ENCODE results near the gene ANKRD39. TPM values are rescaled to one million over a fixed set of nuclear protein-coding genes. Genes with fewer than 3 reads are reported as not detected.

Gene ANKRD39
- total and polyA plus RNA-seq, 2 of the 8 experiments (the other 6 are each of a cell fraction or from before 2014, with no cell fraction given) = 18.5 to 21.3 TPM

GRCh38 chr2:96861074-96861473 is 3.3 kb upstream of the ANKRD39 start:
- Histone ChIP-seq H3K4me3 (ENCODE audit: extremely low read depth in 1 of 4, insufficient read depth in 2 of 4, low read depth in 3 of 4, low read length in 4 of 4) (no peak overlapping the region), H3K27ac (ENCODE audit: low read depth, low read length) (no peak overlapping the region), H3K36me3 (ENCODE audit: control insufficient read depth in 2 of 4, insufficient read depth in 4 of 4, low read length in 3 of 4) (peaks cover 26 to 57% (median 48%) of the 10 kb centered on the region in 4 experiments), H2BK120ac (replicated peaks; ENCODE audit: low read depth, low read length) (no peak overlapping the region), H4K20me1 (replicated peaks in 1 of 2; ENCODE audit: control insufficient read depth in 1 of 2, insufficient read depth in 2 of 2, low read length in 2 of 2) (peaks cover 15 to 19% of the 10 kb centered on the region in 2 experiments), H2BK15ac (ENCODE audit: low read length) (no peak overlapping the region), H3K23me2 (ENCODE audit: low read depth, low read length) (peaks cover 10% of the 10 kb centered on the region; the same call in 1 of the 2 replicates), H3K14ac (ENCODE audit: insufficient read length) (no peak overlapping the region), H4K91ac (replicated peaks; ENCODE audit: insufficient read length, low read length) (no peak overlapping the region), H3K79me1 (ENCODE audit: low read depth, low read length) (peaks cover 6% of the 10 kb centered on the region; the same call in 1 of the 2 replicates), H3K56ac (replicated peaks; ENCODE audit: insufficient read length, low read depth, low read length) (no peak overlapping the region), H4K5ac (ENCODE audit: insufficient read length, low read depth, low read length) (no peak overlapping the region), H2AK5ac (ENCODE audit: low read depth, low read length) (no peak overlapping the region), H4K8ac (ENCODE audit: extremely low read depth, insufficient read depth, low read length) (no peak overlapping the region), H2BK12ac (ENCODE audit: low read depth, low read length) (no peak overlapping the region), H3K9ac (replicated peaks in 1 of 4; ENCODE audit: extremely low read depth in 1 of 4, low read depth in 3 of 4, low read length in 3 of 4) (no peak overlapping the region), H3K18ac (ENCODE audit: extremely low read depth, low read length) (no peak overlapping the region), H3K4me1 (replicated peaks in 1 of 4; ENCODE audit: control insufficient read depth in 3 of 4, insufficient read depth in 4 of 4, low read length in 3 of 4) (peaks cover 3 to 11% (median 8%) of the 10 kb centered on the region in 4 experiments), H3K9me3 (ENCODE audit: insufficient read depth in 2 of 2, low read depth in 1 of 2, low read length in 1 of 2) (no peaks in the 10 kb centered on the region), H3K23ac (ENCODE audit: insufficient read length) (no peak overlapping the region), H3K27me3 (replicated peaks in 1 of 4; ENCODE audit: control insufficient read depth in 3 of 4, extremely low read depth in 1 of 4, insufficient read depth in 3 of 4, low read length in 3 of 4) (no peaks in the 10 kb centered on the region), H3K4ac (replicated peaks; ENCODE audit: insufficient read length, low read depth, low read length) (no peak overlapping the region), H2BK5ac (ENCODE audit: low read depth, low read length) (no peak overlapping the region), H2AFZ (ENCODE audit: low read length) (no peak overlapping the region), H3K4me2 (ENCODE audit: insufficient read depth in 1 of 2, low read depth in 2 of 2, low read length in 2 of 2) (no peak overlapping the region), H2BK20ac (ENCODE audit: low read length) (no peak overlapping the region), H3K79me2 (ENCODE audit: control insufficient read depth in 1 of 2, insufficient read depth in 2 of 2, low read length in 2 of 2) (peaks cover 0 to 16% of the 10 kb centered on the region in 2 experiments; a peak in 3 of 4 replicates)
- POLR2A ChIA-PET (ENCODE audit: partially characterized antibody) = interaction anchor here (0.8 to 5.8 kb wide), 10 partner anchors 10 to 96 kb away, joined by 3 to 47 read pairs (median 4); no protein-coding TSS in a partner anchor
- DNase-seq (ENCODE audit: low read depth in 1 of 2, low spot score in 2 of 2) (peak in 1 of 2 experiments; percentile 45), FAIRE-seq (no peak)
- CTCF ChIA-PET (ENCODE audit: partially characterized antibody) = interaction anchor here (0.7 to 8.3 kb wide), 14 partner anchors 8 to 251 kb away, joined by 3 to 89 read pairs (median 5); partner anchors contain the start of gene ANKRD36
- 91% methylated on average over 7 of the region's 17 CpGs; no CpG with 5 or more reads in 1 of the 2 experiments for WGBS, 2 experiments (ENCODE audit: extremely low coverage in 1 of 2, insufficient coverage in 1 of 2, insufficient read length in 1 of 2, insufficient replicate concordance in 2 of 2, low coverage in 1 of 2, low lambda C conversion rate in 2 of 2, missing lambda C conversion rate in 1 of 2)
- TF ChIP-seq RAD21 (IDR thresholded peaks at IDR 0.05 in 1 of 2, conservative IDR thresholded peaks at IDR 0.05 in 1 of 2; ENCODE audit: low read depth in 2 of 2, low read length in 2 of 2) = no peak
- TF ChIP-seq TAF1 (IDR thresholded peaks at IDR 0.05; ENCODE audit: low read depth, low read length) = no peak
- no peak for TF ChIP-seq CBX8 (IDR thresholded peaks at IDR 0.05; ENCODE audit: borderline replicate concordance, low read depth, low read length)
- TF ChIP-seq NANOG (IDR thresholded peaks at IDR 0.05; ENCODE audit: insufficient read depth, low read depth, low read length, poor library complexity, severe bottlenecking) = no peak
- TF ChIP-seq CTCF (IDR thresholded peaks at IDR 0.05; ENCODE audit: control extremely low read depth in 1 of 3, insufficient read depth in 1 of 3, low read depth in 1 of 3, low read length in 3 of 3) = no peak
- no peak for TF ChIP-seq TEAD4 (IDR thresholded peaks at IDR 0.05; ENCODE audit: low read depth, low read length)
- no peak for TF ChIP-seq TAF7 (optimal IDR thresholded peaks at IDR 0.05; ENCODE audit: borderline replicate concordance, low read depth, low read length)
- TF ChIP-seq SIN3A (conservative IDR thresholded peaks at IDR 0.05 in 1 of 2, IDR thresholded peaks at IDR 0.05 in 1 of 2; ENCODE audit: low read depth in 1 of 2, low read length in 2 of 2) = no peak
- TF ChIP-seq ZNF274 (IDR thresholded peaks at IDR 0.05; ENCODE audit: borderline replicate concordance, extremely low read depth, low read length) = no peak

All from H1 (cell line).